ENCODE data around the gene CACNA2D2.

CACNA2D2 gene

DNA sequence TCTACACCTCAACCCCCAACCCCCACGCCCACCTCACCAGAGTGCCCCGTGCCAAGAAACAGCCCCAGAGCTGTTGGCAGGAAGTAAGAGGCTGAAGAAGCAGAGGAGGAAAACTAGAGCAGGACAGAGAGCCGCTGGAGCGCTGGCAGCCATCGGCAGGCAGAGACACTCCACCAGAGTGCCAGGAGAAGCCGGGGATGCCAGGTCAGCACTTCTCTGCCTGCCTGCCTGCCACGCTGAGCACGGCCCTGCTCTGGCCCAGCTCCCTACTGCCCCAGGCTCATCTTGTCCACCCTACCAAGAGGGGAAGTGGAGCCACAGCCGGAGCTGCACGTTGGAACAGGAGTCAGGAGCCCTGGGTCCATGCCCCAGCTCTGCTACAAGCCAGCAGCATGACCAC, 29.7 kb downstream of the CACNA2D2 start:
- DNase-seq (ENCODE audit: low read depth): no peak
- H3K4me3 ChIP-seq (ENCODE audit: low read depth, low read length): no peak overlapping the region

DNA sequence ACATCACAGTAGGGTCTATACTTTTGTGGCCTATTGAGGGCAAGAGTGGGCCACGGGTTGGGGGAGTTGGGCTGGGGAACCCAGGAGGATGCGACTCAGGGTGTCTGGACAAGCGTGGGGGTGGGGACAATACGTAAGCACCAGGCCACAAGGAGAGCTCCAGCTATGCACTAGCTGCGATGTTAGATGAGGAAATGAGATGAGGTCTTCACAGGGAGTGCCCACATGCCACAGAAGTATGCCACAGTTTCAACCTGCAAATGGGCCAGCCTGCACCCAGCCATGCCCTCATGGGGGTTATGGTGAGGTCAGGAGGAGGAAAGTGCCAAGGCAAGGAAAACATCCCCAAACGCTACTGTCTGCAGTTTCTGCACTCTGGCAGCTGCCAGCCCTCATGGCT, 30.5 kb downstream of the CACNA2D2 start:
- H3K4me3 ChIP-seq (ENCODE audit: low read depth, low read length): no peak overlapping the region
- no peak for DNase-seq (ENCODE audit: low read depth)

DNA sequence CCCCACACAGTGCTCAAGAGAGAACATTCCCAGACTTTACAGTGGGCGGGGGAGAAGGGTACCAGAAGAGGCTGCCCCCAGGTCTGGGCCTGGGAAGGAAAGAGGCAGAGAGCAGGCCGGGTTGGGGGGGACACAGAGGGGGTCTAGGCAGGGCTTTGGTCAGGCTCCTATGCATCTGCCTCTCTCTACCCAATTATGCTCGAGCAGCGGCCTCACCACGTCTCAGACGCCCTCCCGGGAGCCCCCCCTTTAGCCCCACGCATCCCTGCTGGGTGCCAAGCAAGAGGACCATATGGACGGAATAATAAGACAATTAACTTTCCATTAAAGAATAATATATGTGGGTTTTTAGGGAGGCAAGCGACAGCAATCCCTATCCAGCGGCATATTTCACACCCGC, 32.8 kb downstream of the CACNA2D2 start:
- no peak for DNase-seq (ENCODE audit: low read depth)
- H3K4me3 ChIP-seq (ENCODE audit: low read depth, low read length): no peak overlapping the region

DNA sequence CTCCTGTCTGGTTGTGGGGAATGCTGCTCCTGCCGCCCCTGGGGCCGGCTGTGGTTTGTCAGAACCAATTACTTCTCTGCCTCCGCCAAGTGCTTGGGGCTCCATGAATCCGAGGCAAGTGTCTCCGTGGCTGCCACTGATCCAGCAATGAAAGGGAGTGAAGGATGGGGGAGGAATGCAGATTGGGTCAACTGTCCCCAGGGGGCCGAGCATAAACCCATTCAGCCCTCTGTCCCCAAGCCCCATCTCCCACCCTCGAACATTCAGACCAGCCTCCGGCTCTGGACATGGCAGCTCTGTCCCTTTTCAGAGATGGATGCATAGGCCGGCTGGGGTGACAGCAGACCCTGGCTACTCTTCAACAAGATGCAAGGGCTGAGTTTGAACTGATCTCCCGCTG, 35.5 kb downstream of the CACNA2D2 start:
- H3K4me3 ChIP-seq (ENCODE audit: low read depth, low read length): no peak overlapping the region
- no peak for DNase-seq (ENCODE audit: low read depth)

DNA sequence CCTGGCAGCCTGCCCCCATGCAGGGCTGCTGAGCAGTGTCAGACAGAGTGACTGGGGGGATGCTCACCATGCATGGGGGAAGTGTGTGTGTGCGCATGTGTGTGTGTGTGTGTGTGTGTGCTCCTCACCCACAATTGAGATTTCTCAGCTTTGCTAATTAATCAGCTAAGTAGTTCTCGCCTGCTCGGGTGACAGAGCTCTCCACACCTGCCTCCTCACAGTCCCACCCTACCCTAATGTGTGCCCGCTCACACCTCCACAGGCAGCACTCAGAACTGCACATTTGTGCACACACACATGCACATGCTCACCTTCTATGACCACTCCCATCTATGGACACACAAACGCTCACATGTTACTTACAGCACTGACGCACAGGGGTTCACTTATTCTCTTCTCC, 37.3 kb downstream of the CACNA2D2 start:
- H3K4me3 ChIP-seq (ENCODE audit: low read depth, low read length): no peak overlapping the region
- DNase-seq (ENCODE audit: low read depth): no peak

DNA sequence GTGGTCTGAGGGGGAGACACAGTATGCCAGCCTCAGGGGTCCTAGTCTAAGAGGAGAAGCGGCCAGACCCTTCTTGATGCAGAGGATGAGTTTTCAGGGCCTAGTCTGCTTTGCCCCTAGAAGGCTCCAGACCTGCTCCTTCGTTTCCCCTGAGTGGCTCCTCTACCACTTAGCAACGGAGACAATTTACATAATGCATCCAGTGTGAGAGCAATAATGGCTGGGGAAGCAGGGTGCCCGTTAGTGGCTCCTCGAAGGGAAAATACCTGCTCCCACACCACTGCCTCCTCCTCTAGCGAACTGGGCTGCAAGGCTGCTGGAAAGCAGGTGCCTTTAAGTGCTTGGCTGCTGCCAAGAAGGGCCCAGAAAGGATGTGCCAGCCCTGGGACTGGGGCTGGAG, 38.9 kb downstream of the CACNA2D2 start:
- no peak for DNase-seq (ENCODE audit: low read depth)
- no peak overlapping the region for H3K4me3 ChIP-seq (ENCODE audit: low read depth, low read length)

DNA sequence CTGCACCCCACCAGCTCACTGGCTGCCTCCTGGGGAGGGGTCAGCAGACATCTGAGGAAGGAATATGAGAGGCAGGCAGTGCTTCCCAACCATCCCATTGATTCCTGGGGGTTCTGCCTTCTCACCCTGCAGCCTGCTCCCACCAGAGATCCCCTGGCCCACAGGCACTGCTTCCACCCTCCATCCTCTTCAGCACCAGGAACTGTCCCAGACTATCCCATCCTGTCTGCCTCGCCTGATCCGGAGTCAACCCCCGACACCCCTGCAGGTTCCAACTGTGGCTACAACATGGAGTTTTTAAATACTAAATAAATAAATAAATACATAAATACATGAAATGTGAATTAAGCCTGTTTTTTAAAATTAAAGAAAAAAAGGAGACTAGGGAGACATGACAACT, 43.6 kb downstream of the CACNA2D2 start:
- no peak overlapping the region for H3K4me3 ChIP-seq (ENCODE audit: low read depth, low read length)
- no peak for DNase-seq (ENCODE audit: low read depth)

DNA sequence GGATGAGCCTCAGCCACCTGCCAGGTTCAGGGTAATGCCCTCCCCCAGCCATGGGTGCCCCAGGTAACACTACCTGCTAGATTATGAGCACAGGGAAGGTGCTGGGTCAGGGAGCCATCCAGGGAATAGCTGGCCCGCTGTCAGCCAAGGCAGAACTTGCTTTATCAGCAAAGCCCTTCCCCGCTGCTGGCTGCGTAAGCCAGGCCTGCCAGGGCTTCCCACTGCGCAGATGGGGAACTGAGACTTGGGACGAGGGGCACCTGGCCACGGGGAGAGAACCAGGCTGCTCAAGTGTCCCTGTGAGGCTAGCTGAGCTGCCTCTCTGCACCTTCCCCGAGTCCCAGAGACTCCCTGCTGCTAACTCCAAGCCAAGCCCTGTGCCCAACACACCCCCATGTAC, 45.4 kb downstream of the CACNA2D2 start:
- DNase-seq (ENCODE audit: low read depth): no peak
- no peak overlapping the region for H3K4me3 ChIP-seq (ENCODE audit: low read depth, low read length)

DNA sequence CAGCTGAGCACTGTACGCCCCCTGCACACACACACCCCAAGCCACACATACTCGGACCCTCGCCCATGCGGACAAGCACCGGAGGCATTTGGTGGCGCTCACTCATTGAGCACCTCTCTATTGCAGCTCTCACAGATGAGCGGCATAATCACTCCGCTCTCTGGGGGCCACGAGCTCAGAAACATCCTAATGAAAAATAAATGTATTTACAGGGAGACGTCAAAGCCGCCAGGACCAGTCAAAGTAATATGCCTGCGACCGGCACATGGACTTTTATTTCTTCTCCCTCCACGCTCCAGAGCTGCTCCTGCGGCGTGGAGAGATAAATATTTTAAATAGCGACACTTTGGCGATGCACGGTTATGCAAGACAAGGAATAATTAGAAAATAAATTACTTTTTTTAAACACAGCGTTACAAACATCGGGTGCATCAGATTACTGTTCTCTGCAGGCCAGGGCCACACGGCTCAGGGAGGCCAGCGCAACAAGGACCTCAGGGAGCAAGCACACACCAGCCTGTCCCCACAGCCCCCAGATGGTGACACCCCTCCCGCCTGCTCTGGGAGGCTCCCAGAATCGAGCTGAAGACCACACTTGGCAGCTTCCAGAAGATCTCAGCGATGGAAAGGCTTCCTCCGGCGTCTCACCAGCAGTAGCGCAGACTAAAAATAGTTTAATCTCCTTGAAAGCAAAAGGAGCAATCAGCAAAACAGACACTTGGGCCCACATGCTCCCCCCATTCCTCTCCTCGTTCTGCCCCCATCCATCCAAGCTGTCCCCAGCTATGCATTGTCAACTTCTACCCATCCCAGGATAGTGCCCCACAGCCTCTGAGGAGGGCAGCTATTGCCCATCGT, 48.0 kb downstream of the CACNA2D2 start:
- no peak for DNase-seq (ENCODE audit: low read depth)
- H3K4me3 ChIP-seq (ENCODE audit: low read depth, low read length): no peak overlapping the region

DNA sequence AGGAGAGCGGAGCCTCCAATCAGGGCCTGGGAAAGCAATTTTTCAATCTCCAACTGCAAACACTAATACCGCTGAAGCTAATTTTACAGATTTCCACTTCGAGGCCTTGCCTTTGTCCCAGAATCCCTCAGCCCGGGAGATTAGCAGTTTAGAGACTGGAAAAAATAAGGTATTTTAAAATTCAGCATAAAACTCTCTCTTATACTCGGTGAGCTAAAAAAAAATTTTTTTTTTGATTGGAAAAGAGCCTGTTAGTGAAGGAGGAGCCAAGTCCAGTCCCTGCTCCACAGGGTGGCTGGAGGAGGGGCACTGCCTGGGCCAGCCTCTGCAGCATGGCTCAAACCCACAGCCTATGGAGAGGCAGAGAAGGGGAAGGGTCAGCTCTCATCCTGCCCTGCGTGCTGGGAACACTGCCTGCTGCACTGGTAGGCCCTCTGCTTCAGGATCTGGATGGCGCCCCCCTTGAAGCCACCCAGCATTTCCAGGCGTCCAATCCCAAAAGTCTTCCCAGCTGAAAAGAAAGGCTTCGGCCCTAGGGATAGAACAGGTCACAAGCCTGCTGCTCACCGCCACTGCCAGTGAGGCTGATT, 48.9 kb downstream of the CACNA2D2 start:
- no peak overlapping the region for H3K4me3 ChIP-seq (ENCODE audit: low read depth, low read length)
- DNase-seq (ENCODE audit: low read depth): no peak

DNA sequence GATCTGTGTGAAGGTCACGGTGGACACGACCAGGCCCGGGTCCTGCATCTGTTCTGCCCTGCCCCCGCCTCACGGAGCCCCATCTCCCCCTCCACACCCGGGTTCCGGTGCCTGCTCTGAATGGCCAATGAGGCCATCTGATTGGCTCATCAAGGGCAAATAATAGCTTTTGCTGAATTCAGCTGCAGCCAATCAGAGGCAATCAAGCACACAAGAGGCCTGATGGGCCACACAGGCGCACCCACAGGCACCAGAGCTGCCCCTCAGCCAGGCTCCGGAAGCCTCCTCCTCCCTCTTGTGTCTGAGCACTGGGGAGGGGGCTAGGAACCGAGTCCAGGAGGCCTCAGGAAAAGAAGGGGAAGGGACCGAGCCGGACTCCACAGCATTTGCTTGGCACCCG, 49.5 kb downstream of the CACNA2D2 start:
- no peak for DNase-seq (ENCODE audit: low read depth)
- no peak overlapping the region for H3K4me3 ChIP-seq (ENCODE audit: low read depth, low read length)

DNA sequence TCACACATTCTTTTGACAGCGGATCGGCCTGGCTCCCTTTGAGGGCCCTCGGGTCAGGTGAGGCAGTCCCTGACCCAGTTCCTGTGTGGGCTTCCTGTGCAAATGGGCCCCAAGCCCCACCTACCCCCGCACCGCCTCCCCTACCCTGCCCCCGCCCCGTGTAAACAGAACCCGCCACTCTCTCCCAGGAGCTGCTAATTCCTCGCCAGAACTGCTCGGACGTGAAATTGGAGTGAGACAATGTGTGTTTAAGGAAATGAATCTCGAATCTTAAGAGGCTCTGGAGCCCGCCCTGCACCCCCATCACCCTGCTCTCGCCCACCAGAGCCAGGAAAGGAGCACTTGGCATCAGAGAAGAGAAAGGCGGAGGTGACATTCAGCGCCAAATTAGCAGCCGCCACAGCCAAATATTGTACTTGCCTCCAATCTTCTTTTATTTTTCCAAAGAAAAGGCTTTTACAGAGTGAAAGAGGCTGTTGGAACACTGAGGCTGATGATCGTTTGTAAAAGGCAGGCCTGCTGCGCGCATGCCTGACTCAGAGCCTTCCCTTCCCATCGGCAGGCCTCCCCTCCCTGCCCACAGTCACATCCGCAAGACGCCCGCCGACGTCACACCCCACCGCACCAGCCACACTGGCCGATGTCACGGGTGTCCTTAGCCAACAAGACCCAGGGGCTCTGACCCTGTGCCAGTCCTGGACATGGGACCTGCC, 53.1 kb downstream of the CACNA2D2 start:
- DNase-seq (ENCODE audit: low read depth): no peak
- no peak overlapping the region for H3K4me3 ChIP-seq (ENCODE audit: low read depth, low read length)

DNA sequence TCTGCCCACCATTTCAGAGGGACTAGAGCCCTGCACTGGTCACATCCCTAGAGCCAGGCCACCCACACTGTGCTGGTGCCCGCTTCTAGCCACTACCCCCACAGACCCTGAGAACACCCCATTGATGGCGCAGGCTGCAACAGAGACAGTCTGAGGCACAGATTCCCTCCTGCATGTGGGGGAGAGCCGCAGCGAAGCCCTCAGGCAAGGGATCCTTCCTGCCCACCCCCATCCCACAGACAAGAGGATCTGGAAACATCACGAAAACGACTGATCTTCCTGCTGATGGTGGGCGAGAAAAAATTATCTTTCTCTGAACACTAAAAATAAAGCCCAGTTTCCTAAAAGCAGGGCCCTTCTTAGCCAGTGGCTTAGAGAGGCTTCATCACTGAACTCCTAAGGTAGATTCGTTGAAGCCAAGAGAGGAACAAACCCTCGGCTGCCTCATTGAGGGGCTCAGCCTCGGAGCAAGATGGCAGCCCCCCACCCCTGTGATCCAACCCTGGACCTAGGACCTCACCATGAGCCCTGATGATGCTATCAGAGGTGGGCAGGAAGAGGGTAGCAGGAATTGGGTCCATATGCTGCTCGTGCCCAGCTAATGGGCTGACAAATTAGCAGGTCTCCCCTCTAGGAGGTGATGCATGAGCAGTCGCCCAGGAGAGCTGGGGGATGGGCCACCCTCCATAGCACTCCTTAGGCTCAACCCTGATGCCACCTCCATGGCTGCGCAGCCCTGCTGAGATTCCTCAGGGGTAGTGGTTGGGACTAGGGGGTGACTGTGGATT, 54.5 kb downstream of the CACNA2D2 start:
- no peak overlapping the region for H3K4me3 ChIP-seq (ENCODE audit: low read depth, low read length)
- no peak for DNase-seq (ENCODE audit: low read depth)

DNA sequence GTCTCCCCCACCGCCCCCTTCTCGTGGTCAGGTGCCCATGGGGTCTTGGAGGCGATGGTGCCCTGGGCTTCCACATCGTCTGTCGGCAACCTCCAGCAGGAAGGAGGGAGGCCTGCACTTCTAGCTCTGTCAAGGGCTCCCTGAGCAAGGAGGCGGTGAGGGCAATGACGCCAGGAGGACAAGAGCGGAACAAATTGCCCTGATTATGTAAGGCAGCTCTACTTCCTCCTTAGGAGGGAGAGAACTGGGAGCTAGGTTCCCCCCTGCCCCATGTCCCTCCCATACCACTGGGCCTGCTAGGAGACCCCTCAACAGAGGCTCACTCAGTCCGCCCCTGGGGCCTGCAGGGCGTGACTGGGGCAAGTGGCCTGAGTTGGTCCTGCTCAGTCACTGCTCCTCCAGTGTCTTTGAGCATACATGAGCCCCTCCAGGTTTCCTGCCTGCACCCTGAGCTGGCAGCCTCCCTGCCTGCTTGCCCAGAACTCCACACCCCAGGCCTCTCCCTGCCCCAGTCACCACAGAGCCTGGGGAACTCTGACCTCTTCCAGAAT, 56.1 kb downstream of the CACNA2D2 start:
- H3K4me3 ChIP-seq (ENCODE audit: low read depth, low read length): no peak overlapping the region
- DNase-seq (ENCODE audit: low read depth): no peak

DNA sequence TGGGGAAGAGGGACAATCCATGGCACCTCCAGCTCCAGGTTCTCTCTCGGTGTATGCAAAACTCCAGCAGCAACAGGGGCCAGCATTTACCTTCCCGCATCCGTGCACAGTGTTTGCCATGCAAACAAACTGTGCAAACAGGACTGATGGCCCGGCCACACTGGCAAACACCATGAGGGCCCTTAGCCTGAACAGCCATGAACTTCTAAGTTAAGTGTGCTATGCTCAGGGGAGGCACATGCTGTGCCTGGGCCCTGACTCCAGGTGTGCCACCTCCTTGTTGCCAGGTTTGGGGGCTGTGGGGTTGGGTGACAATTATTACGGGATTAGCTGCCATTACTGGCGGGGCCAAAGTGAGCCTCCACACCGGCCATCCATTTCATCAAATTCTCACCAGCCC, 57.5 kb downstream of the CACNA2D2 start:
- DNase-seq (ENCODE audit: low read depth): no peak
- no peak overlapping the region for H3K4me3 ChIP-seq (ENCODE audit: low read depth, low read length)

DNA sequence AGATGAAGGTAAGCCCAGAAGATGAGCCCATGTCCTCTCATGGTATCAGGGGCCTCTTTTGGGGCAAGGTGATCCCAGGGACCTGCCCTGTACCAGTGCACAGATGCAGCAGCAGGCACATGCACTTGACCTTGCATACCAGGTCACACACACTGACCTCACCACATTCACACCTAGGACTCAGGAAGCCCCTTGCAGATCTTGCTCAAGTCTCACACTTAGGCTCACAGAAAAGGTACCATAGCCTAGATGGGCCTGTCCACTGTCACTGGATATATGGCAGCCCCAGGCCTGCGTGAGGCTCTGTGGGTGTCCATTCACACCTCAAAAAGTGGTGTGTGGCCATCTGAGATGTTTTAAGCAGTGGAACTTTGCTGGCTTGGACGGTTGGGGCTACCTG, 58.7 kb downstream of the CACNA2D2 start:
- DNase-seq (ENCODE audit: low read depth): no peak
- no peak overlapping the region for H3K4me3 ChIP-seq (ENCODE audit: low read depth, low read length)

DNA sequence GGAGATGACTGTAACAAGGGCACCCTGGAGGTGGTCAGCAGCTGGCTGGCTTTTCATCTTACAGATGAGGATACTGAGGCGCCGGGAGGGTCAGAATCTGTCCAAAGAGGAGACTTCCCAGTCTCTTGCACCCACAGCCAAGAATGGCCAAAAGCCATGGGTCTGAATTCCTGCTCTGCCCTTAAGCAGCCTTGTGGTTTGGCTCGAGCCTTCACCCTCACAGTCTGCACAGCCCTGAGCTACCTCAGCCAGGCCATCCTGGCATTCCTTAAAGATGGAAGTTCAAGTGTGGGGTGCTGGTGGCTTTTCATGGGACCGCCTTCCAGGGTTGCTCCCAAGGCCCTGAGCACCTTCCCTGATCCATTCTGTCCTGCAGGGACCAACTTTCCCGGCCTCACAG, 59.2 kb downstream of the CACNA2D2 start:
- no peak overlapping the region for H3K4me3 ChIP-seq (ENCODE audit: low read depth, low read length)
- DNase-seq (ENCODE audit: low read depth): no peak

DNA sequence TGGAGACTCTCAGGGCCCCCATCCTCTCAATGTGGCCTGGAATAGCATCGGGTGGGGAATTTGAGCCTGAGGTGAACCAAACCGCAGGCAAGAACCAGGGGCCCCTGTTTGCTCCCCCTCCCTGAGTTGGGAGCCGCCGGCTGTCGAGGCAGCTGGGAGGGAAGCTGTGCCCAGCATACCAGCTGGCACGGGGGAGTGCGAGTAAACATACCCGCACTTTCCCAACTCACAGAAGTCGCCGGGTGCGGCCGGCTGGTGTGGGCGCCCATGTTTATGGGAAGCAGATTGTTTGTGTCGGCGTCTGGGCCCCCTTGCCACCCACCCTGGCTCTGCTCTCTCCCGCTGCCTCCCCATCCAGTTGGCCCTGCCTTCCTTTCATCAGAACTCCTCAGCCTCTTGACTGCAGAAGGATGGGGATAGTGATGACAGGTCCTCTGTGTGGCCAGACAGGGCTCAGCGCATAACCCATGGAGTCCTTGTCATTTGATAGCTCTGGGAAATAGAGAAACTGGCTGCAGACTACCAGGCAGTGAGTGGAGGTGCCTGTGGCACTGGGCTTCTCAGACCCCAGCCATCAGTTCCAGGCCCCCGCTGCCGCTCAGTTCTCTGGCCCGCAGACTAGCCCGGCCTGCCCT, 60.4 kb downstream of the CACNA2D2 start:
- no peak overlapping the region for H3K4me3 ChIP-seq (ENCODE audit: low read depth, low read length)
- no peak for DNase-seq (ENCODE audit: low read depth)
